ENCODE data around the gene CCDC149.

The CCDC149 gene

DNA sequence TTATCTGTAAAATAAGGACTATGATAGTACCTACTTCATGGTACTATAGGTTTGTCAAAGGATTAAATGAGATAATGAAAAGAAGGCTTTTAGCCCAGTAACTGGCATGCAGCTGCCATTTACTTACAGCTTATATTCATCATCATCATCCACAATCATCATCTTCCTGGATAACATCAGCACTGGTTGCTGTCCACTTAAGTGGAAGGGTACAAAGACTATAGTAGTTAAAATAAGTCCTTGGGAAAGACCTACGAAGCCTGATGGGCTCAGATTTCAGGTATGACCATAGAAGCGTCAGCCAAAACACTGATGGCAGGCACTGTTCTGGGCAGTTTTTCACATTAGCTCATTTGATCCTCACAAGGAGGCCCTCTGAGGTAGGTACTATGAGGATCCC, 20.6 kb downstream of the CCDC149 start:
- Histone ChIP-seq H3K27me3 (ENCODE audit: control insufficient read depth, insufficient read depth, low read length) (no peaks in the 10 kb centered on the region), H3K9ac (ENCODE audit: low read depth, low read length) (no peak overlapping the region), H3K4me1 (ENCODE audit: control insufficient read depth, insufficient read depth, low read length) (peaks cover 6% of the 10 kb centered on the region), H3K36me3 (ENCODE audit: control insufficient read depth, insufficient read depth, low read length) (no peaks in the 10 kb centered on the region), H3K9me3 (ENCODE audit: control insufficient read depth, insufficient read depth, low read length) (no peaks in the 10 kb centered on the region), H3K4me3 (ENCODE audit: low read depth, low read length) (no peak overlapping the region)

DNA sequence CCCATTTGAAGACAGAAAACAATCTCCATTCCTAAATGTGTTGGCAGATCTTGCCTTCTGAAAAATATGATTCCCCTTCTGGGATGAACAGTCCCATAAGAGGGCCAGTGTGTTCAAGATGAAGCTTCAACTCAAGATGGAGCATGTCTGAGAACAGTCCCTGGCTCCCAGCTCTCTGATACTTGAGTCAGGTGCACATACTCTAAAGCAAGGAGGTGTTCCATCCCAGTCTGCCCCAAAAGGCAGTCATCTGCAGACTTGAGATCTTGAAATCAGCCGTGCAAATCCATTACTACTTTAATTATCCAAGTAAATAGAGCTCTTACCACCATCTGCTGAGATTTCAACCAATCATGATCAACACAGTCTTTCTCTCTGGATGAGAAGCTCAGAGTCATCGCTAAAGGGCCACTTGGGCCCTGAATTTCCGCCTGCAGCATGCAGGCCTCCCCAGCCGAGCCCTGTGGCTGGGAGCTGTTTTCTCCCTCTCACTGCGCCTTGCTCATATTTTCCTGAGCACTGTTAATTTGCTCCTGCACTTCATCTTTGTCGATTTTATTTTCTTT, 22.2 kb downstream of the CCDC149 start:
- peaks cover 6% of the 10 kb centered on the region for H3K4me1 ChIP-seq (ENCODE audit: control insufficient read depth, insufficient read depth, low read length)

DNA sequence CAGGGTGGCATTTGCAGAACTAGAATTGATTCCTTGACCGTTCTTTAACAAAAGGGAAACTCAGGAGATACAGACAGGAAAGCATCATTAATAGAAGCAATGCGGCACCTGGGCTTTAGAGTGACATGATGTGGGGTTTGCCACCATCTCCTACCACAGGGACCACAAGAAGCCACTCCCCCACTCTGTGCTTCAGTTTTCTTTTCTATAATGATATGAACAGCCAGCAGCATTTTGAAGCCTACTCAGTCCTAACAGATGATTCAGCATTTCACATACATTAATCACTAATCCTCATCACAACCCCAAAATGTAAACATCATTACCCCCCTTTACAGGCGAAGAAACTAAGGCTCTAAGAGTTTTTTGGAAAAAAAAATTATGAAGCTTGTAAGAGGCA, 22.9 kb downstream of the CCDC149 start:
- no peak overlapping the region for H3K9ac ChIP-seq (ENCODE audit: low read depth, low read length)
- no peak overlapping the region for H3K4me3 ChIP-seq (ENCODE audit: low read depth, low read length)
- H3K27me3 ChIP-seq (ENCODE audit: control insufficient read depth, insufficient read depth, low read length) = no peaks in the 10 kb centered on the region
- H3K4me1 ChIP-seq (ENCODE audit: control insufficient read depth, insufficient read depth, low read length) = peaks cover 6% of the 10 kb centered on the region
- H3K36me3 ChIP-seq (ENCODE audit: control insufficient read depth, insufficient read depth, low read length) = no peaks in the 10 kb centered on the region
- H3K9me3 ChIP-seq (ENCODE audit: control insufficient read depth, insufficient read depth, low read length) = no peaks in the 10 kb centered on the region

More for the DNA sequence above, 22.2 kb downstream of the CCDC149 start:
- Histone ChIP-seq H3K27me3 (ENCODE audit: control insufficient read depth, insufficient read depth, low read length) (no peaks in the 10 kb centered on the region), H3K9me3 (ENCODE audit: control insufficient read depth, insufficient read depth, low read length) (no peaks in the 10 kb centered on the region), H3K4me3 (ENCODE audit: low read depth, low read length) (no peak overlapping the region), H3K36me3 (ENCODE audit: control insufficient read depth, insufficient read depth, low read length) (no peaks in the 10 kb centered on the region), H3K9ac (ENCODE audit: low read depth, low read length) (no peak overlapping the region)

DNA sequence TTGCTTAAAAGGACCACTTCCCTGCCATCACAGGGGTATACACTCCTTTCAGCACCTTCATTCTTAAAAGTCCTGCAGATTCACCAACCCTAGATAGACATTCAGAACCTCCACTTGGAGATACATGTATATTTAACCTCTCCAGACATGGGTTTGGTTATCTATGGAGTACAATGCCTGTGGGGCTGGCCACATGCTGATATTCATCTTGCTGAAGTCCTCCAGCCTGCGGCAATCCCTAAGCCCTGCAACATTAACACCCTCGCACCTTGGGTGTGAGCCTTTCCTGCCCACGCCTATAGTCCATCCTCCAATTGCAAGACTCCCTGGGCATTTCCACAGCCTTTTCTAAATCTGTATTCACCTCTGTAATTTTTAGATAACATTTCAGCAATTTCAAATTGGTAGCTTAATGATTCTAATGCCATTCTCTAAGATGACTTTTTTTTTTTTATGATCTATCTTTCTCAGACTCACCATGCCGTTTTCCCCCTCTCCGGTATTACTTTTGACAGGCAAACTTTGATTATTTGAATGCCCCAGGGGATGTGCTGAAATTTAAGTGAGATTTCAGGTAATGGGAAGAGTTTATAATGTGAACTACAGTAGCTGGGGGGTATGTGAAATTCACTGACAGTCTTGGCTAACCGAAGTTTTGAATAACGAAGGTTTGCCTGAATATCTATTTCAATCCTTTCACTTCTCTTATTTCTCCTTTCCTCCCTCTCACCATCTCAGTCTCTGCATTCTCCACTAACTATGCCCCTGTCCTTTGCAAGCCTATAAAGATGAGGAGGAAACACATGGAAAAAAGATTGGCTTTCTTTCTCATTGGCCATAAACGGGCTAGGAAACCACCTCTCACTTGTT, 24.1 kb downstream of the CCDC149 start:
- H3K9me3 ChIP-seq (ENCODE audit: control insufficient read depth, insufficient read depth, low read length) = no peaks in the 10 kb centered on the region
- H3K4me1 ChIP-seq (ENCODE audit: control insufficient read depth, insufficient read depth, low read length) = peaks cover 8% of the 10 kb centered on the region
- no peaks in the 10 kb centered on the region for H3K36me3 ChIP-seq (ENCODE audit: control insufficient read depth, insufficient read depth, low read length)
- H3K4me3 ChIP-seq (ENCODE audit: low read depth, low read length) = no peak overlapping the region
- H3K27me3 ChIP-seq (ENCODE audit: control insufficient read depth, insufficient read depth, low read length) = no peaks in the 10 kb centered on the region
- no peak overlapping the region for H3K9ac ChIP-seq (ENCODE audit: low read depth, low read length)

DNA sequence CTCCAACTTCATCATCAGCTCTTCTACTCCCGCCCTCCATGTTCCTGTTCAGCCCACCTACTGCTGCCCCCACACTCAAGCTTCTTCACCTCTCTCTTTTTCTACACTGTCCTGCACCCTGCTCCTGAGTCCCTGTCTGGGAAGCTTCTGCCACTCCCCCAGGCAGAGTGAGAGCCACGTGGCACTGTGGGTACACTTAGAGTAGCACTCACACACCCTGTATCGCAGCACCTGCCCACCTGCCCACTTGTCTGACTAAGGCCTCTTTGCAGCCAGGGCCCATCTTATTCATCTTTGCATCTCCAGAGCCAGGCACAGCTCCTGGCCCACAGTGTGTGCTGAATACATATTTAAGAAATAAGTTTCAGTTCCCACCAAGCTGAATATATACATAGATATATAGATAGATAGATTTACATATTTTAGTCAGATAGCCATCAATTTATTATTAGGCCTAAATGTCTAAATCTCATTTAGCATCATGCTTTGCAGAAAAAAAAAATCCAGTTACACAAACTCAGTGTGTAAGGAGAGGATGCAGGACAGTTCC, 24.9 kb downstream of the CCDC149 start:
- Histone ChIP-seq H3K9ac (ENCODE audit: low read depth, low read length) (no peak overlapping the region), H3K9me3 (ENCODE audit: control insufficient read depth, insufficient read depth, low read length) (no peaks in the 10 kb centered on the region), H3K4me1 (ENCODE audit: control insufficient read depth, insufficient read depth, low read length) (peaks cover 10% of the 10 kb centered on the region), H3K4me3 (ENCODE audit: low read depth, low read length) (no peak overlapping the region), H3K27me3 (ENCODE audit: control insufficient read depth, insufficient read depth, low read length) (no peaks in the 10 kb centered on the region), H3K36me3 (ENCODE audit: control insufficient read depth, insufficient read depth, low read length) (no peaks in the 10 kb centered on the region)

DNA sequence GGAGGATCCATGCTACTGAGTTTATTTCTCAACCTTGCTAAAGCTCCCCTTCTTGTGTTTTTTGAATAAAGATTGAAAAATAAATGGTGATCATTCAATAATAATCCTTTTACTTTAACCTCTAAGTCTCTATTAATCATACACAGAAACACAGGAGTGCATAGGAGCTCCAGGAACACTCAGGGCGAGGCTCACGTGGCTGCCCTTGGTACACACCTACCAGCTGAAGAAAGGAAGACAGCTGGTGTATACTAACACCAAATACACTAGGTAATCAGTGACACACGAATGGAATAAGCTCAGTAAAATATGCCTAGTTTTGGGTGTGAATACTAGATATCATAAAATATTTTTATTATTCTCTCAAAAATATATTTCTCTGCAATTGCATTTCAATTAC, 26.2 kb downstream of the CCDC149 start:
- Histone ChIP-seq H3K9ac (ENCODE audit: low read depth, low read length) (no peak overlapping the region), H3K4me1 (ENCODE audit: control insufficient read depth, insufficient read depth, low read length) (peaks cover 9% of the 10 kb centered on the region), H3K4me3 (ENCODE audit: low read depth, low read length) (no peak overlapping the region), H3K27me3 (ENCODE audit: control insufficient read depth, insufficient read depth, low read length) (no peaks in the 10 kb centered on the region), H3K36me3 (ENCODE audit: control insufficient read depth, insufficient read depth, low read length) (no peaks in the 10 kb centered on the region), H3K9me3 (ENCODE audit: control insufficient read depth, insufficient read depth, low read length) (no peaks in the 10 kb centered on the region)

DNA sequence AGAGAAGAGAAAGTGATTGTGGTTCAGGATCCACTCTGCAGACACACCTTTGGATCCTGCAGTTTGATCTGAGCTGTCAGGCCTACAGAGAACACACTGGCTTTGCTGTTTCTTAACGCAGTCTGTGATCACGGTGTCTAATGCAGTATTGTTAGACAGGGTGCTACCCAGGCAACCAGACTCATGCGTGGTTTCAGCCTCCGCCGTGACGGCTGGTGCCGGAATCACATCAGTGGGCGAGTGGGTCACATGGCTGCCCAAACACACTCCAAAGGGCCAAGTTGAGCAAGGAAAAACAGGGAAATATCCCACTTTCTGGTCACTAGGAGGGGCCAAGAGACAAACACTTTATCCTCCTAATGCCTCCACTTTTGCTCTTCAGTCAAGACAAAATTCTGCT, 27.5 kb downstream of the CCDC149 start:
- Histone ChIP-seq H3K4me3 (ENCODE audit: low read depth, low read length) (no peak overlapping the region), H3K9ac (ENCODE audit: low read depth, low read length) (no peak overlapping the region), H3K27me3 (ENCODE audit: control insufficient read depth, insufficient read depth, low read length) (no peaks in the 10 kb centered on the region), H3K4me1 (ENCODE audit: control insufficient read depth, insufficient read depth, low read length) (peaks cover 9% of the 10 kb centered on the region), H3K36me3 (ENCODE audit: control insufficient read depth, insufficient read depth, low read length) (peaks cover 3% of the 10 kb centered on the region), H3K9me3 (ENCODE audit: control insufficient read depth, insufficient read depth, low read length) (no peaks in the 10 kb centered on the region)

DNA sequence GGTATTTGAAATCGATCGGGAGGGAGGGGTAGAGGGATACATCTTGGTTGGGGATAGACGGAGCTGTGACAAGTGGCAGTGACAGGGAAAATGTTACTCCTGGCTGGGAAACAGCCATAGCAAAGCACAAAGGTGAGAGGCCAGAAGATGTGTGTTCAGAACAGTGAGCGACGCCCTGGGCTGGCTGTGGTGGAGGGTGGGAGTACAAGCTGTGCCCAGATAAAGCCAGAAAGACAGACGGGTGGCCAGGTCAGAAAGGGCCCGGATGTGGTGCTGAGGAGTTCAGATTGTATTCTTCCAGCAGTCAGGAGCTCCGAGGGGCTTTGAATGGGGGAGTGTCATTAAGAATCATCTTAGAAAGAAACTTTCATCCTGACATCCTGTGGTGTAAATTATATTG, 27.9 kb downstream of the CCDC149 start:
- Histone ChIP-seq H3K9ac (ENCODE audit: low read depth, low read length) (no peak overlapping the region), H3K4me1 (ENCODE audit: control insufficient read depth, insufficient read depth, low read length) (peaks cover 9% of the 10 kb centered on the region), H3K9me3 (ENCODE audit: control insufficient read depth, insufficient read depth, low read length) (no peaks in the 10 kb centered on the region), H3K4me3 (ENCODE audit: low read depth, low read length) (no peak overlapping the region), H3K36me3 (ENCODE audit: control insufficient read depth, insufficient read depth, low read length) (peaks cover 3% of the 10 kb centered on the region), H3K27me3 (ENCODE audit: control insufficient read depth, insufficient read depth, low read length) (no peaks in the 10 kb centered on the region)

DNA sequence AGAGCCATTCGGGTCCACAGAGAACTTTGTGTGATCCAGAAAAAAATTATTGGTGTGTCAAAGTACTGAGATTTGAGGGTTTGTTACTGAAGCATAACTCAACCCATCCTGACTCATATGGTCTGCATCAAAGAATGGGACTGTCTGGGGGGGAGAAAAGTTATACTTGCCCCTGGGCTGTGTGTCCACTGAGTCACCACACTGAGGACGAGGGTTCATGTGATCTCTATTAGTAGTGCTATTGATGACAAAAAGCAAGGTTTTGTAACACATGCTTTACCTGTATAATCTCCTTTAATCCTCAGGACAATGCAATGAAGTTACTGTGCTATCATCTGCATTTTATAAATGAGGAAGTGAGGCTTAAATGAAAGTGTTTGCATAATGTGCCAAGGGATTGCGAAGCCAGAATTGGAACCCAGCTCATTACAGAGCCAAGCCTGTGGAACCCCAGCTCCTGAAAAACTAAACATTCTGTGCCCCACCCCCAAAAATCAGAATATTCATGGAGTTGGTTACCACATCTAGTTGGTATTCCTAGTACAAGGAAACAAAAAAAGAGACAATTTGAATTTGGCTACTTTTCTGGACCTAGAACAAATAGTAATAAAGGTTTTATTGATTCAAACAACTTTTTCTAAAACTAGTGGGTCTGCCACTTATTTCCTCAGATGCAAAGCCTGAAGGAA, 31.2 kb downstream of the CCDC149 start:
- H3K9me3 ChIP-seq (ENCODE audit: control insufficient read depth, insufficient read depth, low read length) = no peaks in the 10 kb centered on the region
- peaks cover 3% of the 10 kb centered on the region for H3K36me3 ChIP-seq (ENCODE audit: control insufficient read depth, insufficient read depth, low read length)
- H3K27me3 ChIP-seq (ENCODE audit: control insufficient read depth, insufficient read depth, low read length) = no peaks in the 10 kb centered on the region
- H3K9ac ChIP-seq (ENCODE audit: low read depth, low read length) = no peak overlapping the region
- peaks cover 7% of the 10 kb centered on the region for H3K4me1 ChIP-seq (ENCODE audit: control insufficient read depth, insufficient read depth, low read length)
- no peak overlapping the region for H3K4me3 ChIP-seq (ENCODE audit: low read depth, low read length)

DNA sequence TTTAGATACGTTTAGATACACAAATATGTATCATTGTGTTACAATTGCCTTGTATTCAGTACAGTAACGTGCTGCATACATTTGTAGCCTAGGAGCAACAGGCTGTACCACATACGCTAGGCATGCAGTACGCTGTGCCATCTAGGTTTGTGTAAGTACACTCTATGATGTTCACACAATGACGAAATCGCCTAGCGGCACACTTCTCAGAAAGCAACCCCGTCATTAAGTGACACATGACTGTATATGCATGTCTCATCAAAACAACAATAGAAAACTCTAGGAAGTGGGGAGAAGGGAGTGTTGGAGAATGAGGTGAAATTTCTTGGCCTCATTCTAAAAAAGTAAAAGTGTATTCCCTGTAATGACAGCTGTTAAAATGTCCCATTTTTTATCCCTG, 32.7 kb downstream of the CCDC149 start:
- Histone ChIP-seq H3K4me1 (ENCODE audit: control insufficient read depth, insufficient read depth, low read length) (peaks cover 7% of the 10 kb centered on the region), H3K27me3 (ENCODE audit: control insufficient read depth, insufficient read depth, low read length) (no peaks in the 10 kb centered on the region), H3K9me3 (ENCODE audit: control insufficient read depth, insufficient read depth, low read length) (no peaks in the 10 kb centered on the region), H3K36me3 (ENCODE audit: control insufficient read depth, insufficient read depth, low read length) (peaks cover 3% of the 10 kb centered on the region), H3K9ac (ENCODE audit: low read depth, low read length) (no peak overlapping the region), H3K4me3 (ENCODE audit: low read depth, low read length) (no peak overlapping the region)

DNA sequence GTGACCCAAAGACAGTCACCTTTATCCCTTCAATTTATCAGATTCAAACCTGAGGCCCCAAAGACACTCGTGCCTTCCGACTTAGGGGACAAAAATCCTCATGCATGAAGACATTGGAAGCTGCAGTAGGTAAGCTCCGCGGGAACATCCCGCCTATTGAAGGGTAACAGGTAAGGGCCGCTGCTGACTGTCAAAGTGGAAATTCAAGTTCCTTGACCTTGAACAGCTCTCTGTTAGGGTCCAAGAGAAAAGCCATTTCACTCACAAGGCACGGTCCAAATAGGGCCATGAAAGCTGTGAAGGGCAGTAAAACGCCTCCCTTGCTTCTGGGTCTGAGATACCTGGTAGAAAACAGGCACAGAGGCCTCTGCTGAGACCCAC, 34.2 kb downstream of the CCDC149 start:
- no peaks in the 10 kb centered on the region for H3K27me3 ChIP-seq (ENCODE audit: control insufficient read depth, insufficient read depth, low read length)
- no peaks in the 10 kb centered on the region for H3K9me3 ChIP-seq (ENCODE audit: control insufficient read depth, insufficient read depth, low read length)
- peaks cover 3% of the 10 kb centered on the region for H3K36me3 ChIP-seq (ENCODE audit: control insufficient read depth, insufficient read depth, low read length)
- no peak overlapping the region for H3K9ac ChIP-seq (ENCODE audit: low read depth, low read length)
- H3K4me3 ChIP-seq (ENCODE audit: low read depth, low read length) = no peak overlapping the region
- peaks cover 5% of the 10 kb centered on the region for H3K4me1 ChIP-seq (ENCODE audit: control insufficient read depth, insufficient read depth, low read length)
